Activated naive CD4-positive, alpha-beta T cell treated with anti-CD3 and anti-CD28 coated beads, Interleukin-2, amount 50 U/mL, for 24 hours (primary cell): ENCODE results near the gene UPF3B.
"Not testable (repeated sequence)": the region's sequence is repeated elsewhere in the genome, so short reads cannot be mapped to it uniquely, and the experiment has no call there.

Experiments
- H3K27ac Mint-ChIP-seq: one replicate; pipeline ENCODE4 v1.8.0; 2021; ENCODE audit warnings: mild to moderate bottlenecking, mixed read lengths
- H3K27me3 Mint-ChIP-seq: one replicate; pipeline ENCODE4 v1.8.0; 2021; ENCODE audit warnings: mixed read lengths
- H3K36me3 Mint-ChIP-seq: one replicate; pipeline ENCODE4 v1.8.0; 2021; ENCODE audit warnings: mixed read lengths
- H3K4me1 Mint-ChIP-seq: one replicate; pipeline ENCODE4 v1.8.0; 2021; ENCODE audit warnings: mixed read lengths
- H3K4me3 Mint-ChIP-seq: one replicate; pipeline ENCODE4 v1.8.0; 2021; ENCODE audit warnings: mild to moderate bottlenecking, mixed read lengths
- H3K9me3 Mint-ChIP-seq: one replicate; pipeline ENCODE4 v1.8.0; 2021; ENCODE audit warnings: mixed read lengths

UPF3B gene

GRCh38 chrX:119852382-119853353, at the start of gene UPF3B:
Gene UPF3B (minus strand): TSS chrX:119852963. CDS start chrX:119852928, 35 bp downstream.
- H3K9me3 Mint-ChIP-seq, result no peaks in the 10 kb centered on the region
- H3K27me3 Mint-ChIP-seq, result no peaks in the 10 kb centered on the region
- H3K4me1 Mint-ChIP-seq, result peaks cover 14% of the 10 kb centered on the region
- peaks cover 2% of the 10 kb centered on the region for H3K36me3 Mint-ChIP-seq
- H3K4me3 Mint-ChIP-seq, result peak within 1 kb of the TSS; percentile 100
- peak within 1 kb of the TSS; percentile 99 for H3K27ac Mint-ChIP-seq

- no peaks in the 10 kb centered on the region for H3K9me3 Mint-ChIP-seq
- peaks cover 3% of the 10 kb centered on the region for H3K4me1 Mint-ChIP-seq
- no peak overlapping the region for H3K27ac Mint-ChIP-seq
- no peak overlapping the region for H3K4me3 Mint-ChIP-seq
- H3K27me3 Mint-ChIP-seq, result no peaks in the 10 kb centered on the region
- H3K36me3 Mint-ChIP-seq, result no peaks in the 10 kb centered on the region
These were observed 48.2 kb upstream of the UPF3B start for GRCh38 chrX:119900976-119901375.

- Mint-ChIP-seq H3K4me3 (no peak overlapping the region), H3K27me3 (no peaks in the 10 kb centered on the region), H3K9me3 (no peaks in the 10 kb centered on the region), H3K36me3 (no peaks in the 10 kb centered on the region), H3K27ac (no peak overlapping the region), H3K4me1 (peaks cover 3% of the 10 kb centered on the region)
These were observed 46.4 kb upstream of the UPF3B start for GRCh38 chrX:119899125-119899524.

GRCh38 chrX:119895843-119896326, 43.1 kb upstream of the UPF3B start, which contains the start of gene AKAP14:
Gene AKAP14 (plus strand): TSS chrX:119895893. CDS start chrX:119903224, 7,331 bp downstream.
- Mint-ChIP-seq H3K4me1 (peaks cover 2% of the 10 kb centered on the region), H3K27ac (no peak within 1 kb of the TSS), H3K36me3 (no peaks in the 10 kb centered on the region), H3K4me3 (no peak within 1 kb of the TSS), H3K9me3 (no peaks in the 10 kb centered on the region), H3K27me3 (no peaks in the 10 kb centered on the region)

- H3K9me3 Mint-ChIP-seq, H3K4me1 Mint-ChIP-seq, H3K27ac Mint-ChIP-seq, H3K27me3 Mint-ChIP-seq, H3K36me3 Mint-ChIP-seq, H3K4me3 Mint-ChIP-seq: not testable (repeated sequence)
These were observed 39.4 kb upstream of the UPF3B start for GRCh38 chrX:119891961-119892692.

GRCh38 chrX:119890626-119891025, 37.9 kb upstream of the UPF3B start:
- H3K36me3 Mint-ChIP-seq, H3K4me3 Mint-ChIP-seq, H3K4me1 Mint-ChIP-seq, H3K27ac Mint-ChIP-seq, H3K9me3 Mint-ChIP-seq, H3K27me3 Mint-ChIP-seq: not testable (repeated sequence)

GRCh38 chrX:119887721-119888425, 35.1 kb upstream of the UPF3B start:
- H3K27me3 Mint-ChIP-seq, result no peaks in the 10 kb centered on the region
- peaks cover 6% of the 10 kb centered on the region for H3K4me1 Mint-ChIP-seq
- H3K36me3 Mint-ChIP-seq, result no peaks in the 10 kb centered on the region
- H3K27ac Mint-ChIP-seq, result no peak overlapping the region
- H3K4me3 Mint-ChIP-seq, result peak overlapping the region; percentile 36
- H3K9me3 Mint-ChIP-seq, result no peaks in the 10 kb centered on the region

- H3K4me3 Mint-ChIP-seq, result peak overlapping the region; percentile 62
- H3K36me3 Mint-ChIP-seq, result no peaks in the 10 kb centered on the region
- H3K27me3 Mint-ChIP-seq, result no peaks in the 10 kb centered on the region
- peaks cover 6% of the 10 kb centered on the region for H3K4me1 Mint-ChIP-seq
- H3K9me3 Mint-ChIP-seq, result no peaks in the 10 kb centered on the region
- H3K27ac Mint-ChIP-seq, result no peak overlapping the region
These were observed 33.0 kb upstream of the UPF3B start for GRCh38 chrX:119885554-119886428.

- Mint-ChIP-seq H3K27me3 (no peaks in the 10 kb centered on the region), H3K36me3 (no peaks in the 10 kb centered on the region), H3K4me1 (peaks cover 10% of the 10 kb centered on the region), H3K27ac (no peak overlapping the region), H3K9me3 (no peaks in the 10 kb centered on the region), H3K4me3 (no peak overlapping the region)
These were observed 28.0 kb upstream of the UPF3B start for GRCh38 chrX:119880552-119881437.

- no peaks in the 10 kb centered on the region for H3K36me3 Mint-ChIP-seq
- no peaks in the 10 kb centered on the region for H3K9me3 Mint-ChIP-seq
- peak overlapping the region; percentile 55 for H3K27ac Mint-ChIP-seq
- H3K4me3 Mint-ChIP-seq, result no peak overlapping the region
- H3K27me3 Mint-ChIP-seq, result no peaks in the 10 kb centered on the region
- H3K4me1 Mint-ChIP-seq, result peaks cover 10% of the 10 kb centered on the region
These were observed 27.3 kb upstream of the UPF3B start for GRCh38 chrX:119880076-119880475.

GRCh38 chrX:119878740-119879139, 26.0 kb upstream of the UPF3B start:
- Mint-ChIP-seq H3K4me3 (no peak overlapping the region), H3K27ac (no peak overlapping the region), H3K27me3 (no peaks in the 10 kb centered on the region), H3K4me1 (peaks cover 10% of the 10 kb centered on the region), H3K9me3 (no peaks in the 10 kb centered on the region), H3K36me3 (no peaks in the 10 kb centered on the region)

GRCh38 chrX:119871599-119872395, 19.0 kb upstream of the UPF3B start, which contains the start of the genes NDUFA1 and RNF113A:
Gene NDUFA1 (plus strand): TSS chrX:119871832. CDS start chrX:119871912, 80 bp downstream.
Gene RNF113A (minus strand): TSS chrX:119871733. CDS start chrX:119871613, 120 bp downstream.
- no peaks in the 10 kb centered on the region for H3K27me3 Mint-ChIP-seq
- peaks cover 7% of the 10 kb centered on the region for H3K36me3 Mint-ChIP-seq
- no peaks in the 10 kb centered on the region for H3K9me3 Mint-ChIP-seq
- peak within 1 kb of the TSS; percentile 99 for H3K27ac Mint-ChIP-seq
- peaks cover 6% of the 10 kb centered on the region for H3K4me1 Mint-ChIP-seq
- H3K4me3 Mint-ChIP-seq, result peak within 1 kb of the TSS; percentile 99

GRCh38 chrX:119871245-119871598, 18.5 kb upstream of the UPF3B start:
- Mint-ChIP-seq H3K4me1 (peaks cover 6% of the 10 kb centered on the region), H3K4me3 (peak overlapping the region; percentile 99), H3K36me3 (peaks cover 7% of the 10 kb centered on the region), H3K9me3 (no peaks in the 10 kb centered on the region), H3K27ac (peak overlapping the region; percentile 99), H3K27me3 (no peaks in the 10 kb centered on the region)
